ENCODE measurements around the gene AIMP1.

DNA sequence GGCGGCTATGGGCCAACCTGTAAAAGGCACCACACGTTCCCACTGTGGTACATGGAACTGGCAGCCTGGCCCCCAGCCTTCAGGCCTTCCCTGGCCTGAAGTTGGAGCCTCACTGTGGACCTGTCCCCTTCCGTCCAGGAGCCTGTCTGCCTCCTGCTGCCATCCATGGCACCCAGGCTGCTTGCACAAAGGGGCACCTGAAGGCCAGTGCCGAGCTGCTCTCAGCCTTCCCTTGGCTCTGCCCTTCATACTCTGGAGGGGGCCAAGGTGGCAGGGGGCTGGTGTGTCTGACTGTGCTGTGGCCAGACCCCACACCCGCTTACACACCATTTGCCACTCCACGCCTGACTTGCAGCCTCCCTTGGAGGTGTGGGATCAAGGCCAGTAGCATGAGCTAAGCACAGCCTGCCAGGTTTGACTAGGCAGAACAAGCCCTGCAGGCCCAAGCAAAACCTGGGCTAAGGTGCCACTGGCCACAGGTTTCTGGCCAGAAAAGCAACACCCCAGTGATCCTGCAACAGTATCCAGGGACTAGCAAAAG lies 69.6 kb downstream of the AIMP1 start:
- TF ChIP-seq, protein P1, sequence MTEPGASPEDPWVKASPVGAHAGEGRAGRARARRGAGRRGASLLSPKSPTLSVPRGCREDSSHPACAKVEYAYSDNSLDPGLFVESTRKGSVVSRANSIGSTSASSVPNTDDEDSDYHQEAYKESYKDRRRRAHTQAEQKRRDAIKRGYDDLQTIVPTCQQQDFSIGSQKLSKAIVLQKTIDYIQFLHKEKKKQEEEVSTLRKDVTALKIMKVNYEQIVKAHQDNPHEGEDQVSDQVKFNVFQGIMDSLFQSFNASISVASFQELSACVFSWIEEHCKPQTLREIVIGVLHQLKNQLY (CRISPR knock-in tag; IDR thresholded peaks at IDR 0.05), result no peak
- TF ChIP-seq ZNF263 (CRISPR knock-in tag; IDR thresholded peaks at IDR 0.05; ENCODE audit: low read depth), result no peak
- TF ChIP-seq, protein P2, sequence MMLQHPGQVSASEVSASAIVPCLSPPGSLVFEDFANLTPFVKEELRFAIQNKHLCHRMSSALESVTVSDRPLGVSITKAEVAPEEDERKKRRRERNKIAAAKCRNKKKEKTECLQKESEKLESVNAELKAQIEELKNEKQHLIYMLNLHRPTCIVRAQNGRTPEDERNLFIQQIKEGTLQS (CRISPR knock-in tag; conservative IDR thresholded peaks at IDR 0.05), result no peak
- TF ChIP-seq SMAD3 (CRISPR knock-in tag; IDR thresholded peaks at IDR 0.05; ENCODE audit: borderline replicate concordance), result no peak
- no peak for TF ChIP-seq ELF4 (CRISPR knock-in tag; IDR thresholded peaks at IDR 0.05; ENCODE audit: low read depth)
- TF ChIP-seq, protein P3, sequence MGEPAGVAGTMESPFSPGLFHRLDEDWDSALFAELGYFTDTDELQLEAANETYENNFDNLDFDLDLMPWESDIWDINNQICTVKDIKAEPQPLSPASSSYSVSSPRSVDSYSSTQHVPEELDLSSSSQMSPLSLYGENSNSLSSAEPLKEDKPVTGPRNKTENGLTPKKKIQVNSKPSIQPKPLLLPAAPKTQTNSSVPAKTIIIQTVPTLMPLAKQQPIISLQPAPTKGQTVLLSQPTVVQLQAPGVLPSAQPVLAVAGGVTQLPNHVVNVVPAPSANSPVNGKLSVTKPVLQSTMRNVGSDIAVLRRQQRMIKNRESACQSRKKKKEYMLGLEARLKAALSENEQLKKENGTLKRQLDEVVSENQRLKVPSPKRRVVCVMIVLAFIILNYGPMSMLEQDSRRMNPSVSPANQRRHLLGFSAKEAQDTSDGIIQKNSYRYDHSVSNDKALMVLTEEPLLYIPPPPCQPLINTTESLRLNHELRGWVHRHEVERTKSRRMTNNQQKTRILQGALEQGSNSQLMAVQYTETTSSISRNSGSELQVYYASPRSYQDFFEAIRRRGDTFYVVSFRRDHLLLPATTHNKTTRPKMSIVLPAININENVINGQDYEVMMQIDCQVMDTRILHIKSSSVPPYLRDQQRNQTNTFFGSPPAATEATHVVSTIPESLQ (CRISPR knock-in tag; IDR thresholded peaks at IDR 0.05), result no peak
- TF ChIP-seq, protein P4, sequence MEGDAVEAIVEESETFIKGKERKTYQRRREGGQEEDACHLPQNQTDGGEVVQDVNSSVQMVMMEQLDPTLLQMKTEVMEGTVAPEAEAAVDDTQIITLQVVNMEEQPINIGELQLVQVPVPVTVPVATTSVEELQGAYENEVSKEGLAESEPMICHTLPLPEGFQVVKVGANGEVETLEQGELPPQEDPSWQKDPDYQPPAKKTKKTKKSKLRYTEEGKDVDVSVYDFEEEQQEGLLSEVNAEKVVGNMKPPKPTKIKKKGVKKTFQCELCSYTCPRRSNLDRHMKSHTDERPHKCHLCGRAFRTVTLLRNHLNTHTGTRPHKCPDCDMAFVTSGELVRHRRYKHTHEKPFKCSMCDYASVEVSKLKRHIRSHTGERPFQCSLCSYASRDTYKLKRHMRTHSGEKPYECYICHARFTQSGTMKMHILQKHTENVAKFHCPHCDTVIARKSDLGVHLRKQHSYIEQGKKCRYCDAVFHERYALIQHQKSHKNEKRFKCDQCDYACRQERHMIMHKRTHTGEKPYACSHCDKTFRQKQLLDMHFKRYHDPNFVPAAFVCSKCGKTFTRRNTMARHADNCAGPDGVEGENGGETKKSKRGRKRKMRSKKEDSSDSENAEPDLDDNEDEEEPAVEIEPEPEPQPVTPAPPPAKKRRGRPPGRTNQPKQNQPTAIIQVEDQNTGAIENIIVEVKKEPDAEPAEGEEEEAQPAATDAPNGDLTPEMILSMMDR (IDR thresholded peaks at IDR 0.05), result no peak
- no peak for TF ChIP-seq NR2C2 (CRISPR knock-in tag; IDR thresholded peaks at IDR 0.05)
- no peak for TF ChIP-seq FOXJ3 (CRISPR knock-in tag; IDR thresholded peaks at IDR 0.05; ENCODE audit: borderline replicate concordance)
